GM21360 (cell line): ENCODE measurements around the gene WFDC12.

ENCODE experiments used
- ATAC-seq: cut with Tn5 transposase; IDR thresholded peaks from one replicate; pipeline ENCODE4 v1.9.1; 2021; ENCODE audit warnings: mild to moderate bottlenecking, moderate library complexity; ENCODE audit not compliant: unreplicated experiment

Gene WFDC12

DNA sequence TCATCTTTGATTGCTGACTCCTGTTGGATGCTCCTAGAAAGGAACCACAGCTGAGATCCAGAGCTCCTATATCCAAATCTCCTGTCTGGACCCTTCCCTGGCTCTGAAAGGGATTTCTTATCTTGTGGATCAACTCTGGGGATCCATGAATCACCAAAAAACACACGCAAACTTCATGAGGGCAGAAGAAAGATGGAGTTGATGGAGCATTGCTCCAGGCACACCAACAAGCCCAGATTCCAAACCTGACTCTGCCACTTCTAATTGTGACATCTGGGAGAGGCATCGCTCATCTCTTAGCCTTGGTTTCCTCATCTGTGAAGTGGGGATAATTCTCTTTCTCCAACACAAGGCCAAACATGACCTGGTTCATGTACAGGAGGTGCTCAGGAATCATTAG, 30.1 kb downstream of the WFDC12 start:
- ATAC-seq, result no peak

DNA sequence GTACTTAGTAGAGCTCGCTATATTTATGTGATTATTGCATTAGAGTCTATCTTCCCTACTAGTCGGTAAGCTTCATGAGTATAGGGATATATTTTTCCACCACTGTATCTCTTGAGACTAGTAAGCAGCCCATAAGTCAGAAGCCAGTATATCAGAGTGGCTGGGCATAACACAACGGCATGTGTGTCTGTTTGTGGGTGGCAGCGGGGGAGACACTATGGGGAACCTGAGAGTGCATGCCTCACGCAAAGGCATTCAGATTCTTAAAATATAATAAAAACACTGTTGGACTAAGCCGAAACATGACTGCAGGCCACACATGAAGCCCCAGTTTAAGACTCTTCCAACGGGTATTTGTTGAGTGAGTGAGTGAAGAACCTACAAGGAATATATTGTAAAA, 31.4 kb downstream of the WFDC12 start:
- no peak for ATAC-seq

DNA sequence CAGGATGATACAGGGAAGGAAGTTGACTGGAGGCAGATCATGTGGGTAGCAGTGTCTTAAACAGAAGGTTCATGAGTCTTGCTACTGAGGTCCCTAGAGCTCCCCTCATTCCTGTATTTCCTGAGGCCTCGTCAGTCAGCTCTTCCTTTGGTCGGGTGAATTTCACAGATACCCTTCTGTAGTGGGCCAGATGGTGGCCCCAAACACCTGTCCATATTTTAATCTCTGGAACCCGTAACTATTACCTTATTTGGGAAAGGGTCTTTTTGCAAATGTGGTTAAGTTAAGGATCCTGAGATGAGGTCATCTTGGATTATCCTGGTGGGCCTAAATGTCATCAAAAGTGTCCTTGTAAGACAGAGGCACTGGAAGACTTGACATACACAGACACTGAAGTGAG, 32.9 kb downstream of the WFDC12 start:
- ATAC-seq, result no peak

DNA sequence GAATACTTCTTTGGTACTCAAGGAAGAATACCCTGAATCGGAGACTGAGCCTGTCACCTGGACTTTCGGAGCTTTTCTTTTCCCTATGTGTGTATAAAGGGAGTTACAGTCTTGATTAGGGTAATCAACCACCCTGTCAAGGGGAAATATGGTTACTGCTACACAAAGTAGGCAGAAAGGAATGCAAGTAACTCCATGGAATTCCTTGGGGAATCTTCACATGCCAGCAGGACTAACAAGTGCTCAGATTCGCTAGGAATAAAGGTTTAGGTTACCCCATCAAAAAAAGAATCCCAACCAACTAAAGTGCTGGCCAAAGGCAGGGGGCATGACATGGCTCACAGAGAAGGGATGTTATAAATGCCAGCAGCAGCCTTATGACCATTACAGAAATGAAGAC, 33.8 kb downstream of the WFDC12 start:
- no peak for ATAC-seq

DNA sequence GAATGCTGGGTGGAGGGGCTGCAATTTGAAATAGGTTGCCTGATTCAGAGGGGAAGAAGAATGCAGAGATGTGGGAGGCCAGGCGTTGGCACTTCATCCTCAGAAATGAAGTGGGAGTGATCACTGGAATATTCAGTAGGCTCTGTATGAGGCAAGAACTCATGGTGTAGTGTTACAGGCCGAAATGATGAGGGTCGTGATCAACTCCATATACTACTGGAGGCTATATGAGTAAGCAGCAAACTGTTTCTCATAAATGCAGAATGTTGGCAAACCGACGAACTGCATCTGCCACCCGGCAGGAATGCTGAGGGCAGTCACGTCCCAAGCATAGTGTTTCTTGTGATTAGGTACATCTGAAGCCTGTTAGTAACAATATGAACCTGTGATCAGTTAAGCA, 36.0 kb downstream of the WFDC12 start:
- no peak for ATAC-seq

DNA sequence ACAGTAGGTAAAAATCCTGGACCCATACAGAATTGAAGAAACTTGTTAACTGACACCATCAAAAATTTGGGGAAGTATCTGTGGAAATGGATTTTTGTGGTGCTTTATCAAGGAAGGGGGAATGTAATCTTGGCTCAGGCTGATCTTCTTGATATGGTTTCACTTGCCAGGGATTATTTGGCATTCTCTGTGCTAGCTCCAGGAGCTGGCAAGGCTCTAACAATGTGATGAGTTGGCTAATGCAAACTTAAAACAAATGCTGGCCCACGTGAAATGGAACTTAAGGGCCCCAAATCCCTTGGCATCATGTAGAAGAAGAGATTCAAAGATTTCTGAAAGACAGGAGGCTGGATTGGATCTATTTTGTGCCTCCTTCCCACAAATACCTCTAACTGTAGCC, 36.5 kb downstream of the WFDC12 start:
- ATAC-seq, result no peak

DNA sequence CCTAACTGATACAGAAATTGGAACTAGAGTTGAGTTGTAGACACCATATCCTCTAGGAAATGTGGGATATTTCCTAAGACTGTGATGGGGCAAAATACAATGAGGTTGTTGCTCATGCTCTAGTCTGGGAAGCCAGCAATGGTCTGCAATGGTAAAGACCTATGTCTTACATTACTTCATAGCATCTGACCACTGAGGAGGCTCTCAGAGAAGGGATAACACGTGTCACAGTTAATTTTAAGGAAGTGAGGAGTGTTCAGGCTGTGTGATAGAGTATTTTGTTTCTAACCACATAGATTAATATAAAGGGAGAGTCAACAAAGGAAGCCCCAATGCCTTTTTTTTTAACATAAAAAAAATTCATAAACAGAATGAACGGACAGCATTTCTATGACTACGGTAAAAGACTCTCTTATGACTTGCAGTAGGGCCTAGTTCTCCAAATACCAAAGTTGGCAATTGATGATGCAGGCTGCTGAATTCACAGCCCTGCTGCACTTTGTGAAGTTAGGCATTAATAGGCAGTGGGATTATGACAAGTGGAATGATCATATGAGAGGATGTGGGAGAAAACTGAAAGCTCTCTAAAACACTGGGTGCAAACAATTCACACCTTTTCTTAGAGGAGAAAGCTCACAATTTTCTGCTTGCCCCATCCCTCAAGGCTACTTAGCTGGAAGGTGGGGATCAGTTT, 37.0 kb downstream of the WFDC12 start:
- ATAC-seq, result no peak

DNA sequence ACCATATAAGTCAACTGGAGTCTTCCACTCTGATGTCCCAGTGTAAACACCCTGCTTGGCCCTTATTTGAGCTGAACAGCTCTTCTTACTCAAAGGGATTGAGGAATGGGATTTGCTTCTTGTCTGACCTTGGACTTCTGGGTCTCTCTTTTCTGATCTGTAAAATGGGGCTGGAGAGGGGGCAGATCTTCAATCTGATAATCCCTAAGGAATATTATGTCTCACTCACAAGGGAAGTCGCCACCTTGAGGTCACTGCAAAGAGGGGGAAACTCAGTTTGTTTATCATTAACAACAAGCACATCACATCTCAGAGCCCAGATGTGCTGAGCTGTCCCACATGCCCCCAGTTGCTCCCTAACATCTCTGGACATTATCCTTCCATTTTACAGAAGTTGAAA, 38.4 kb downstream of the WFDC12 start:
- ATAC-seq, result no peak

DNA sequence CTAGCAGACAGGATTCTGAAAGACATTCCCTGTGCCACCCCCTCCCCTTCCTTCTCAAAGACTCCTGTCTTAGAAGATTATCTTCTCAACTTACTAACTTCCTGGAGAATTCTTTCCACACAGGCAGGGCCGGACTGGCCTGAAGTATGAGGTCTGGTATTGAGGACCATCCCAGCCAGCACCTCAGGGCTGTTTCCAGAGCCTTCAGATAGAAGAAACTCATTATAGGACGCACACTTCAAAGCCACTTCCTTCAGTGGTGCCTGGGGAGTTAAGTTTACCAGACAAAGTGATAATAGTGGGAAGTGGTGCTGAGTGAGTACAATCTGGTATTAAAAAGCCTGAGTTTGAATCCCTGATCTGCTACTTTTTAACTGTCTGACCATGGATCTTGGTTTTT, 39.0 kb downstream of the WFDC12 start:
- no peak for ATAC-seq

DNA sequence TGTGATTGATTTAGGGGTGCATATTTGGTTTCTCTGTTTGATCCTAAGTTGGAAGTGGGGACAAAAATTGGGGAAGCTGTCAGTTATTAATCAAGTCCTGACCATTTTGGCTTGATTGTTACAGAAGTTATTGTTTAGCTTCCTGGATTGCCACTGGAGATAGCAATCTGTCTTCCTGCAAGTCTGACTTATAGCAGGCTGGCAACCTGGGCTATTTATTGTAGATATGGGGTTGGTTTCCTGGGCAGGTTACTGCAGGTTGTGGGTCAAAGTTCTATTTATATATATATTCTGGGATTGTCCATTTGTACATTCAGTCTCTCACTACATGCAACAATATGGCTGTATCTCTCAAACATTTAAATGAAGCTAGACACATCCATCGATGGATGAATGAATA, 41.1 kb downstream of the WFDC12 start:
- ATAC-seq, result no peak

DNA sequence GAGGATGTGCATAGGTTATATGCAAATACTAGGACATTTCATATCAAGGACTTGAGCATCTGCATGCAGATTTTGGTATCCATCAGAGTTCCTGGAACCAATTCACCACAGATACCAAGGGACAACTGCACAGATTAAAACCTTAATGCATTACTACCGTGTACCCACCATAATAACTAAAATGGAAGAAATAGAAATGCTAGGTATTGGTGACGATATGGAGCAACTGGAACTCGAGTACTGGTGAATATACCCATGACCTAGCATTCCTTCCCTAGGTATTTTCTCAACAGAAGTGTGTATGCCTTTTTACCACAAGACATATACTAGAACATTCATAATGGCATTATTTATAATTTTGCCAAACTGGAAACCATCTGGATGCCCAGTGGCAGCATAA, 41.8 kb downstream of the WFDC12 start:
- ATAC-seq, result no peak

DNA sequence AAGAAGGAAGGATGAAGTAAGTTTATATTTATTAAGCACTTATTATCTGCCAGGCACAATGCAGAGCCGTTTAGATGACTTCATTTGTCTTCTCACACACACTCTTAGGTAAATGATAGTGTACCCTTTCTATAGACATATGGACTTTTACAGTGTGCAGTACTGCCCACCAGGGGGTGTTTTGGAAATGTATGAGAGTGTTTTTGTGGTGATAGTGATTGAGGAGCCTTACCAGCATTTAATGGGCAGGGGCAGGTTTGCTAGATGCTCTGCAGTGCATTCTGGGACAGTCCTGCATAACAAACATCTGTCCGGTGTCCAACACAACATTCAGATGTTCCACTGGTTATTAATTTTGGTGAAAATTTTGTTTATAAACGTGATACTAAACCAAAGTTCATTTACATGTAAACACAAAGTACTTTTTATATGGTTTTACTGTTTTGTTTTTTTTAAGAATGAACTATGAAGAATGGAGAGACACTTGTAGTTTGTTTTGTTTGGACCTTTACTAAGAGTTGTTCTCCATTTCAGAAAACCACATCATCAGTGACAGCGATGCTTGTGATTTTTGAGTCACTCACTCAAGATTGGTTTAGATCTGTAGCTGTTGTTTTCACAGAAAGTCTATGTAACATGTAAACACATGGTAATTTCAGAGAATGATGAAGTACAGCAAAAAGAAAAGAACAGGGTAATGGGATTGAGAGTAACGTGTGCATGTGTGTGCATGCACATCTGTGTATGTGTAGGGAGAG, 43.2 kb downstream of the WFDC12 start:
- ATAC-seq, result no peak

DNA sequence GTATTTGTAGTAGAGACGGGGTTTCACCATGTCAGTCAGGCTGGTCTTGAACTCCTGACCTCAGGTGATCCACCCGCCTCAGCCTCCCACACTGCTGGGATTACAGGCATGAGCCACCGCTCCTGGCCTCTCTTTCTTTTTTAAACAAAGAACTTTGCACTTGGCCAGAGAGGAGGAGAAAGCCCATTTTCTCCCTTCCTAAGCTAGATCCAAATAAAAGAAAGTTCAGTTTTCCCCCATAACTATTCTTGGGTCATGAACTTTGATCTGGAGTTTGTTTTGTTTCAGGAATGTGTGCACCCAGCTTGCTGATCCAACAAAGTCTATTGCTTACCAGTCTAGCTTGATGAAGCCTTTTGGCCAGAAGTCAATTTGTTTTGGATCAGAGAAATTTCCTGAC, 46.7 kb downstream of the WFDC12 start:
- no peak for ATAC-seq
